ENCODE results near the gene CD44.

The CD44 gene

DNA sequence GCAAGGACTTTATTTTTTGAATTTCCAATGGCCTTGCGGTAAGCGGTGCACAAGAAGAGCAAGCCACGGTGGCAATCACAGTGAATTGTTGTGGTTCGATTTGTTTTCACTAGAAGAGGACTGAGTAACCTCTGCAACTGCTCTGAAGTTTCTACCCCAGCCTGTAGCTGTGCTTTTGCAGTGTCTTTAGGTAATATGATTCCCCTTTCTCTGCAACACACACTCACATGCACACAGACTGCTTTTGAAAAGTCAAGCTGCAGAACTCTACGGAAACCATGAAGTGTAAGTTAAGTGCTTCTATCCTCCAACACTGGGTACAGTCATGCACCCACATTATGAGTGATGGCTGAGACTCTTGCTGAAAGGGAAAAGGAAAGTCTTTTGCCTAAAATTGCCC, 38.4 kb downstream of the CD44 start:
- TF ChIP-seq TCF4 (CRISPR knock-in tag; IDR thresholded peaks at IDR 0.05; ENCODE audit: borderline replicate concordance) (no peak), ESRRG (CRISPR knock-in tag; IDR thresholded peaks at IDR 0.05) (no peak), ISL1 (CRISPR knock-in tag; IDR thresholded peaks at IDR 0.05) (no peak), ZNF8 (CRISPR knock-in tag; IDR thresholded peaks at IDR 0.05) (no peak), ZFP3 (CRISPR knock-in tag; IDR thresholded peaks at IDR 0.05) (no peak), ZNF565 (CRISPR knock-in tag; conservative IDR thresholded peaks at IDR 0.05; ENCODE audit: low read depth) (no peak), ZFP30 (CRISPR knock-in tag; IDR thresholded peaks at IDR 0.05) (no peak), SNAI2 (CRISPR knock-in tag; IDR thresholded peaks at IDR 0.05) (no peak), PPARA (CRISPR knock-in tag; IDR thresholded peaks at IDR 0.05; ENCODE audit: borderline replicate concordance) (no peak), ZNF70 (CRISPR knock-in tag; IDR thresholded peaks at IDR 0.05) (no peak)
- TF ChIP-seq, protein P1, sequence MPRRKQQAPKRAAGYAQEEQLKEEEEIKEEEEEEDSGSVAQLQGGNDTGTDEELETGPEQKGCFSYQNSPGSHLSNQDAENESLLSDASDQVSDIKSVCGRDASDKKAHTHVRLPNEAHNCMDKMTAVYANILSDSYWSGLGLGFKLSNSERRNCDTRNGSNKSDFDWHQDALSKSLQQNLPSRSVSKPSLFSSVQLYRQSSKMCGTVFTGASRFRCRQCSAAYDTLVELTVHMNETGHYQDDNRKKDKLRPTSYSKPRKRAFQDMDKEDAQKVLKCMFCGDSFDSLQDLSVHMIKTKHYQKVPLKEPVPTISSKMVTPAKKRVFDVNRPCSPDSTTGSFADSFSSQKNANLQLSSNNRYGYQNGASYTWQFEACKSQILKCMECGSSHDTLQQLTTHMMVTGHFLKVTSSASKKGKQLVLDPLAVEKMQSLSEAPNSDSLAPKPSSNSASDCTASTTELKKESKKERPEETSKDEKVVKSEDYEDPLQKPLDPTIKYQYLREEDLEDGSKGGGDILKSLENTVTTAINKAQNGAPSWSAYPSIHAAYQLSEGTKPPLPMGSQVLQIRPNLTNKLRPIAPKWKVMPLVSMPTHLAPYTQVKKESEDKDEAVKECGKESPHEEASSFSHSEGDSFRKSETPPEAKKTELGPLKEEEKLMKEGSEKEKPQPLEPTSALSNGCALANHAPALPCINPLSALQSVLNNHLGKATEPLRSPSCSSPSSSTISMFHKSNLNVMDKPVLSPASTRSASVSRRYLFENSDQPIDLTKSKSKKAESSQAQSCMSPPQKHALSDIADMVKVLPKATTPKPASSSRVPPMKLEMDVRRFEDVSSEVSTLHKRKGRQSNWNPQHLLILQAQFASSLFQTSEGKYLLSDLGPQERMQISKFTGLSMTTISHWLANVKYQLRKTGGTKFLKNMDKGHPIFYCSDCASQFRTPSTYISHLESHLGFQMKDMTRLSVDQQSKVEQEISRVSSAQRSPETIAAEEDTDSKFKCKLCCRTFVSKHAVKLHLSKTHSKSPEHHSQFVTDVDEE (CRISPR knock-in tag; IDR thresholded peaks at IDR 0.05), result no peak
- TF ChIP-seq, protein P2, sequence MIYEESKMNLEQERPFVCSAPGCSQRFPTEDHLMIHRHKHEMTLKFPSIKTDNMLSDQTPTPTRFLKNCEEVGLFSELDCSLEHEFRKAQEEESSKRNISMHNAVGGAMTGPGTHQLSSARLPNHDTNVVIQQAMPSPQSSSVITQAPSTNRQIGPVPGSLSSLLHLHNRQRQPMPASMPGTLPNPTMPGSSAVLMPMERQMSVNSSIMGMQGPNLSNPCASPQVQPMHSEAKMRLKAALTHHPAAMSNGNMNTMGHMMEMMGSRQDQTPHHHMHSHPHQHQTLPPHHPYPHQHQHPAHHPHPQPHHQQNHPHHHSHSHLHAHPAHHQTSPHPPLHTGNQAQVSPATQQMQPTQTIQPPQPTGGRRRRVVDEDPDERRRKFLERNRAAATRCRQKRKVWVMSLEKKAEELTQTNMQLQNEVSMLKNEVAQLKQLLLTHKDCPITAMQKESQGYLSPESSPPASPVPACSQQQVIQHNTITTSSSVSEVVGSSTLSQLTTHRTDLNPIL (CRISPR knock-in tag; IDR thresholded peaks at IDR 0.05; ENCODE audit: low read depth), result no peak
- ATAC-seq, result peak; percentile 30; the same call in 2 of the 3 replicates

DNA sequence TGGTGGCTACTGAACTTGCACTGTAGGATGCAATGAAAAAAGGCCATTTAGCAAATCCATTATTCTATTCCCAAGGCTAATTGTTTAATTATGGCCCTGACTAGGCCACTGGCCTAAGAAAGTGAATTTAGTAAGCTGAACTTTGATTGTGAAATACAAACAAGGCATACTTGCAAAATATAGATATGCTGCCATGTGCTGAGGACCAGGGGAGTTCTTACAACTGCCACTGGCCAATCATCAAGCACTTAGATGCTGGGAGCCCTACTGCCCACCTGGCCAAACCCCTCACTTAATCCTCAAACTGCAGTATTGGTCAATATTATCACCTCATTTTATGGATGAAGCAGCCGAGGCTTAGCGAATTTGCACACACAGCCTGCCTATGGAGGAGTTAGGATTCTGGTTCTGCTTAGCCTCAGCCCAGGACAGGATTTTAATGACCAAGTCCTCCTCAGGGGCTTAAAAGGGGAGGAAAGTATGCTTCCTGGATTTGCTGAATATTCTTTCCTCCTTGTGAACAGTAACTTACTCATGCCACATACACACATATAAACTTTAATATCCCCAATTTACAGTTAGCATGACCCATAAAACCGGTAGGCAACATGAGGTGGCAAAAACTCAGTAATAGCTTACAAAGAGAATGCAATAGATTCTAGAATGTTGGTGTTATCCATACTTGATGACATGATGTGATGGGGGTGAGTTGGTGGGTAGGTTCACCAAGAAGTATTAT, 39.3 kb downstream of the CD44 start:
- ATAC-seq, result no peak
- TF ChIP-seq ZFP3 (CRISPR knock-in tag; IDR thresholded peaks at IDR 0.05) (no peak), GLIS3 (CRISPR knock-in tag; IDR thresholded peaks at IDR 0.05) (no peak), ESRRG (CRISPR knock-in tag; IDR thresholded peaks at IDR 0.05) (no peak), ISL1 (CRISPR knock-in tag; IDR thresholded peaks at IDR 0.05) (no peak), TOX (CRISPR knock-in tag; IDR thresholded peaks at IDR 0.05; ENCODE audit: borderline replicate concordance) (no peak), BACH2 (CRISPR knock-in tag; IDR thresholded peaks at IDR 0.05; ENCODE audit: borderline replicate concordance) (no peak), OSR1 (CRISPR knock-in tag; IDR thresholded peaks at IDR 0.05) (no peak), ARNTL (CRISPR knock-in tag; IDR thresholded peaks at IDR 0.05; ENCODE audit: borderline replicate concordance, low read depth) (no peak), RARB (CRISPR knock-in tag; IDR thresholded peaks at IDR 0.05) (no peak), ZC3H10 (CRISPR knock-in tag; IDR thresholded peaks at IDR 0.05) (no peak), TCF4 (CRISPR knock-in tag; IDR thresholded peaks at IDR 0.05; ENCODE audit: borderline replicate concordance) (no peak), ZNF70 (CRISPR knock-in tag; IDR thresholded peaks at IDR 0.05) (no peak), ZNF565 (CRISPR knock-in tag; conservative IDR thresholded peaks at IDR 0.05; ENCODE audit: low read depth) (no peak)
- TF ChIP-seq, protein P3, sequence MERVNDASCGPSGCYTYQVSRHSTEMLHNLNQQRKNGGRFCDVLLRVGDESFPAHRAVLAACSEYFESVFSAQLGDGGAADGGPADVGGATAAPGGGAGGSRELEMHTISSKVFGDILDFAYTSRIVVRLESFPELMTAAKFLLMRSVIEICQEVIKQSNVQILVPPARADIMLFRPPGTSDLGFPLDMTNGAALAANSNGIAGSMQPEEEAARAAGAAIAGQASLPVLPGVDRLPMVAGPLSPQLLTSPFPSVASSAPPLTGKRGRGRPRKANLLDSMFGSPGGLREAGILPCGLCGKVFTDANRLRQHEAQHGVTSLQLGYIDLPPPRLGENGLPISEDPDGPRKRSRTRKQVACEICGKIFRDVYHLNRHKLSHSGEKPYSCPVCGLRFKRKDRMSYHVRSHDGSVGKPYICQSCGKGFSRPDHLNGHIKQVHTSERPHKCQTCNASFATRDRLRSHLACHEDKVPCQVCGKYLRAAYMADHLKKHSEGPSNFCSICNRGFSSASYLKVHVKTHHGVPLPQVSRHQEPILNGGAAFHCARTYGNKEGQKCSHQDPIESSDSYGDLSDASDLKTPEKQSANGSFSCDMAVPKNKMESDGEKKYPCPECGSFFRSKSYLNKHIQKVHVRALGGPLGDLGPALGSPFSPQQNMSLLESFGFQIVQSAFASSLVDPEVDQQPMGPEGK (CRISPR knock-in tag; IDR thresholded peaks at IDR 0.05; ENCODE audit: borderline replicate concordance), result no peak
- TF ChIP-seq, protein P4, sequence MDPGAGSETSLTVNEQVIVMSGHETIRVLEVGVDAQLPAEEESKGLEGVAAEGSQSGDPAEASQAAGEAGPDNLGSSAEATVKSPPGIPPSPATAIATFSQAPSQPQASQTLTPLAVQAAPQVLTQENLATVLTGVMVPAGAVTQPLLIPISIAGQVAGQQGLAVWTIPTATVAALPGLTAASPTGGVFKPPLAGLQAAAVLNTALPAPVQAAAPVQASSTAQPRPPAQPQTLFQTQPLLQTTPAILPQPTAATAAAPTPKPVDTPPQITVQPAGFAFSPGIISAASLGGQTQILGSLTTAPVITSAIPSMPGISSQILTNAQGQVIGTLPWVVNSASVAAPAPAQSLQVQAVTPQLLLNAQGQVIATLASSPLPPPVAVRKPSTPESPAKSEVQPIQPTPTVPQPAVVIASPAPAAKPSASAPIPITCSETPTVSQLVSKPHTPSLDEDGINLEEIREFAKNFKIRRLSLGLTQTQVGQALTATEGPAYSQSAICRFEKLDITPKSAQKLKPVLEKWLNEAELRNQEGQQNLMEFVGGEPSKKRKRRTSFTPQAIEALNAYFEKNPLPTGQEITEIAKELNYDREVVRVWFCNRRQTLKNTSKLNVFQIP (CRISPR knock-in tag; IDR thresholded peaks at IDR 0.05; ENCODE audit: borderline replicate concordance, low read depth), result no peak

DNA sequence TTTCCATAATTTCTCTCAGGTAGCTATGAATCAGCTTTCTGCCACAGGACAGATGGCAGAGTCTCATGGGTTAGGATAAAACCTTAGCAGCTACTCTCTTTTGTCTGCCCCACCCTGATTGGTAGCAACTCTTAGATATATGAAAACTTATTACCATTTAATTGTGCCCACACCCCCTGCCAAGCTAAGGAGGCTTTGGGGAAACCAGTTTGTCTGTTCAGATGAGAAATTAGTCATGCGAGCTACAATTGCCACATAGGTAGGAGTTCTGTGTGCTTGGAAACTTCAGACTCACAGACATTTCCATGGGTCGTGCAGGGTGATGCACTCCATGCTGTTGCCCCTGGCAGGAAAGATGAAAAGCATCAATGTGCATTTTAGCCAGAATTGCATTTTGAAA, 39.9 kb downstream of the CD44 start:
- TF ChIP-seq ARNTL (CRISPR knock-in tag; IDR thresholded peaks at IDR 0.05; ENCODE audit: borderline replicate concordance, low read depth) (no peak), OSR1 (CRISPR knock-in tag; IDR thresholded peaks at IDR 0.05) (no peak), ZFP3 (CRISPR knock-in tag; IDR thresholded peaks at IDR 0.05) (no peak), RARB (CRISPR knock-in tag; IDR thresholded peaks at IDR 0.05) (no peak)
- TF ChIP-seq, protein P5, sequence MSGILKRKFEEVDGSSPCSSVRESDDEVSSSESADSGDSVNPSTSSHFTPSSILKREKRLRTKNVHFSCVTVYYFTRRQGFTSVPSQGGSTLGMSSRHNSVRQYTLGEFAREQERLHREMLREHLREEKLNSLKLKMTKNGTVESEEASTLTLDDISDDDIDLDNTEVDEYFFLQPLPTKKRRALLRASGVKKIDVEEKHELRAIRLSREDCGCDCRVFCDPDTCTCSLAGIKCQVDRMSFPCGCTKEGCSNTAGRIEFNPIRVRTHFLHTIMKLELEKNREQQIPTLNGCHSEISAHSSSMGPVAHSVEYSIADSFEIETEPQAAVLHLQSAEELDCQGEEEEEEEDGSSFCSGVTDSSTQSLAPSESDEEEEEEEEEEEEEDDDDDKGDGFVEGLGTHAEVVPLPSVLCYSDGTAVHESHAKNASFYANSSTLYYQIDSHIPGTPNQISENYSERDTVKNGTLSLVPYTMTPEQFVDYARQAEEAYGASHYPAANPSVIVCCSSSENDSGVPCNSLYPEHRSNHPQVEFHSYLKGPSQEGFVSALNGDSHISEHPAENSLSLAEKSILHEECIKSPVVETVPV (CRISPR knock-in tag; IDR thresholded peaks at IDR 0.05), result no peak
- TF ChIP-seq, protein P4 (CRISPR knock-in tag; IDR thresholded peaks at IDR 0.05; ENCODE audit: borderline replicate concordance, low read depth), result no peak
- no peak; the same call in 2 of the 3 replicates for ATAC-seq
